HG03045 (cell line): ENCODE measurements around the gene INPP5A.

Experiments
- ATAC-seq: cut with Tn5 transposase; IDR thresholded peaks from one replicate; pipeline ENCODE4 v1.9.1; 2021; ENCODE audit warnings: mild to moderate bottlenecking, moderate library complexity; ENCODE audit not compliant: unreplicated experiment

The INPP5A gene

DNA sequence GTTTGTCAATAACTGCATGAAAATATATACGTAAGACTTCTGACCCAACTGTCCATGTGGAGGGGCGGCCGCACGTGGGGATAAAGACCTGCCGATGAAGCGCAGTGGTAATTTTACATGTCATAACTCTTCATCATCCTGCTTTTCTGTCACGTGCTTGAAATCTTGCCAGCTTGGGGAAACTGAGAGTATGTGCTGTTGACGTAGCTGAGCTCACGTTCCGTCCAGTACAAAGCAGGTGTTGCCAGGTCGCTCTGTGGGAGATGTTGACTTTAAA is 105.1 kb downstream of the INPP5A start:
- ATAC-seq: no peak

DNA sequence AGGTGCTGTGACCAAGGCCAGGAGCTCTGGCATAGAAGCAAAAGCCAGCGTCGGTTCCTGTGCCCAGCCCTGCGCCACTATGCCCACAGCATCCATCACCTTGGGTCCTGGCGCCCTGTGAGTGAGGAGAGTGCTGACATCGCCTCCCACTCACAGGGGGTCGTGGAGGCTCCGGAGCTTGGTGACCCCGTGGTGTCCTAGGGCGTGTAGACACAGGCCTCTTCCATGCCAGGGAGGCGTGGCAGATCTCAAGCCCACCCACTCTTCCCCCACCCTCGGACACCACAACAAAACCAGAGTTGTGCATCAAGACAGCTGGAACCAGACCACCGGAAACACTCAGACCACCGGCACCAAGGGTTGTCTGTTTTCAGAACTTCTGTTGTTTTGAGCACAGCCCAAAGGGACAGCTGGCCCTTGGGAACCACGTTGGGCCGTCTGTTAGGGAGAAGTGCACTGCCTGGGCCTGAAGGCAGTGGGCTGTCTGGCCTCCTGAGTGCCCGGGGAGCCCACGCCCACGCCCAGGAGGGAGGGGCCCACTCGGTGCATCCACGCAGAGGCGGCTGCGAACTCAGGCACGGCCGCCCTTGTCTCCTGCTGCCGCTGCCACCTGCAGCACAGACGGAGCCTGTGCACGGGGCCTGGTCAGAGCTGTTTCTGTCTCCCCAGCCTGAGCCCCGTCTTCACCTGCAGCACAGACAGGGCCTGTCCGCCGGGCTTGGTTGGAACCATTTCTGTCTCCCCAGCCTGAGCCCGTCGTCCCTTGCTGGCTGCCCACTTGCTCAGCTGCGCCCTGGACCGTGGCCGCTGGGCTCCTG is 106.3 kb downstream of the INPP5A start:
- no peak for ATAC-seq

DNA sequence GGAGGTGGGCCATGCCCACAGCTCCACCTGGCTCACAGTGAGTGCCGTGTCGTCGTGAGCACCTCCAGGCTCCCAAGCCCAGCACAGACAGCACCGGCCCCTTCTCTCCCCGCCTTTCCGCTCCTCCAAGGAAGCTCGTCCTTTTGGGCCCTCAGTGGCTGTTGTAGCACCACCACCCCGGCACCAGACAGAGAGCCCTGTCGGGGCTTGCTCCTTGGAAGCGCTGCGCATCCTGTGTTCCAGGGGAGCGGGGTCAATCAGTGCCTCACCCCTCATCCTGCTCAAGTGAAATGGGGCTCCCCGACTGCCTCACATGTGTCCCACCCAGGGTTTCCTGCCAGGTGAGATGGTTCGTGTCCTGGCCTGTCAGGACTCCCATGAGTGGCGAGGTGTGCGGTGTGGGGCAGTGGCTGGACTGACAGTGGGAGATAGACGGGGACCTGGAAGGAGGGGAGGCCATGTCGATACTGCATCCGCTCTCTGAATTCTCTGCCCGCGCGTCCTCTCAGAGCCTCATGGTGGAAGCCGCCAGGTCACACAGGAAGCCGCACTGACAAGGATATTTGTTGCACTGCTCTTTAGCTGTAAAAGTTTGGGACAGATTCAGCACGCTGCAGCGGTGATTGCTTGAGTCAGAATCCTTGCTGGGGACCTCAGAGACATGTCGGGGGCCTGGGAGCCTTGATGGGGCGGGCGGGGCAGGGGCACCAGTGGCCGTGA is 107.1 kb downstream of the INPP5A start:
- ATAC-seq: no peak

DNA sequence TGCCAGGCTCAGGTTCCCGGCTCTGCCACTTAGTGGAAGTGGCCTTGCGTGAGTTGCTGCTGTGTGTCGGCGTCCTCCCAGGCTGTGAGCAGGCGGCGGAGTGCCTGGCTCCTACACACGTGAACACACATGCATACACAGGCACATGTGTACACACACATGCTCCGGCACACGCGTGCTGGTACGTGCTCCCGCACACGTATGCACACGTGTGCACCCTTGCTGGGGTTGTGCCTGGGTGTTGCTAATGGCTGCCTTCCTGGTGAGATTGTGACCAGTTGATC is 107.6 kb downstream of the INPP5A start:
- no peak for ATAC-seq

DNA sequence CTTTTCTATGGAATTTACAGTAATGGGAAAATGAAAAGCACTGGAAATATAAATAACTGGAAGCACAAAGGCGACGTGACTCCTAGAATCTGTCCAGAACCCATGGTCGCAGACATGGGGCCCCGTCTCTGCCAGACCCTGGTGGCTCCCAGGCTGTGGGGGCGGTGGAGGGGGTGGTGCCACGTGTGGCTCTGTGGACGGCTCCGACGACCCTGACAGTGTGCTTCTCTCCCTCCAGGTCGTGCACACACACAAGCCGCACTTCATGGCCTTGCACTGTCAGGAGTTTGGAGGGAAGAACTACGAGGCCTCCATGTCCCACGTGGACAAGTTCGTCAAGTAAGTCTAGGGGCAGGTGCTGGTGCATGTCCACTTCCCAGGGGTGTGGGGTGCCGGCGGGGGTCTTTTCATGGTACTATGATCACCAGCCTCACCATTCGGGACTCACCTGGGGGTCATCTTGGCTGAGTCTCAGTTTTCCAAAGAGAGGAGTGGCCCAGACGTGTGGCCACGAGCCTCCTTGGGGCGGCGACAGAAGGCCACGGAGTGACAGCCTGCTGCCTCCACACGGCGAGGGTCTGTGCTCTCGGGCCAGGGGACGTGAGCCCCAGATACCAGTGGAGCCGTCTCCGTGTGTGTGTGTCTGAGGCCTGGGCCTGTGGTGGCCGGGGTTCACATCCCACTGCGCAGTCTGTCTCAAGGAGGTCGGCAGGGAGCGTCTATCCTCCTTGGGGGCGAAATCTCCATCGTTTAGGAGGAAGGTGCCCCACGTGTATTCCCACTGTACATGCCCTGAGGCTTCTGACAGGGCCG is 108.2 kb downstream of the INPP5A start:
- ATAC-seq: no peak

DNA sequence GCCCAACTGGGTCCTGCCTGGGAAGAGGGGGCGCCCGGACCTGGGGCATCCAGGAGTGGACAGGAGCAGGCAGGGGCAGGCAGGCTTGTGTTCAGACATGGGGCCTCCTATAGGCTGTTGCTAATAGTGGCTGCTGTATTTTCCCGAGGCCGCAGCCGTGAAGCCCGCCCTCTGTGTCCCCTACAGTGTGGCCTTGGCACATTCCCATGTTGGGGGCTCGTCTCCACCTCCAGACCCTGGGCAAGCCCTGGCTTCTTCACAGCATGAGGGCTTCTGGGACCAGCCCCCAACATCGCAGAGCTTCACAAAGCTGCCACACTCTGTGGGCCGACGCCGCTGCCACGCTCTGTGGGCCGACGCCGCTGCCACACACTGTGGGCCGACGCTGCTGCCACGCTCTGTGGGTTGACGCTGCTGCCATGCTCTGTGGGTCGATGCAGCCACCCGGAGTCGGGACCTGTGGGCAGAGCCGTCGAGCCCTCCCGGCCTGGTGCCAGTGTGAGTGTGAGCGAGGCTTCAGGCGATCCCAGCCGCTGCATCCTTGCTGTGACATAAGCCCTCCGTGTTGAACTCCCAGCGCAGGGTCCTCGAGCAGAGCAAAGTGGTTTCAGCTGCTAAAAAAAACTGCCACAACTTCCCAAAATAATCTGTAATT is 109.0 kb downstream of the INPP5A start:
- ATAC-seq: no peak

DNA sequence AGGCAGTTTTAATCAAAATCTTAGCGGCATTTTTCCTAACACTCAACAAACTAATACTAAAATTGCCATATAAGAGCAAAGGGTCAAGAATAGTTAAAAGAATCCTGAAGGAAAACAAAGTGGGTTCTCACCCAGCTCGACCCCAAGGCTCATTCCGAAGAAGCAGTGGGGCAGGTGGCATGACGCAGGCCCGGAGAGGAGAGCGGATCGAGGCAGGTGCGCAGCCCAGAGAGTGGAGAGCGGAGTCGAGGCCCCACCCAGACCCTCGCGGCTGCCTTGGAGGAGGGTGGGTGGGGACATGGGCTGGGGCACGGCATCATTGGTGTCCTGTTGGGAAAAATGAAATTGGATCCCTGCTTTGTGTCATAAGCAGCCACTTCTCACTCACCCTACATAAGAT is 109.8 kb downstream of the INPP5A start:
- no peak for ATAC-seq

DNA sequence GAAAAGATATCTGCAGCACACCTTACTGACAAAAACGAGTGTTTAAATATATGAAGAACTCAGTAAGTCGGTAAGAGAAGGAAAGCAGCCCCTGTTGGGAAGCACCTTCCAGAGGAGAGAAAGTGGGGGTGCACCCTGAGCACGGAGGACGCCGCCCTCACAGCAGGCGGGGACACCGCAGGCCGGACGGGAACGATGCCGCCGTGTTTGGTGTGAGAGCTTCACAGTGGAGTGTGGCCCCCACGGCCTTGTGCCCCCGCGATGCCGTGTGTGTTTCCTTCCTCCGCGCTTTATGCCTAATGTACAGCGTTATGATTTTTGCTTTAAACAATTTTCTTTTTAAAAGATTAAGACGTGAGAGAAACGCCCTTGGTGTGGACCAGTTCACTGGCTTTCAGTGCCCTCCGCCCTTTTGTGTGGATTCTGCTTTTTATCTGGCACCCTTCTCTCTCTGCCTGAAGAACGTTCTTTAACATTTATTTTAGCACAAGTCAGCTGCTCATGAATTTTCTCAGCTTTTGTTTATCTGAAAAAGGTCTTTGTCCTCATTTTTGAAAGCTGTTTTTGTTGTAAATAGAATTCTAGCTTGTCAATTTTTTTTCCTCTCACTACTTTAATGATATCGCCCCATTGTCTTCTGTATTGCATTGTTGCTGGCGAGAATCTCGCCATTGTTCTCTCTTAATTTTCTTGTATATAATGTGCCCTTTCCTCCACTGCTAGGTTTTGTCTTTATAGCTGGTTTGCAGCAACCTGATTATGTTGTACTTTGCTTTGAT is 110.7 kb downstream of the INPP5A start:
- no peak for ATAC-seq

DNA sequence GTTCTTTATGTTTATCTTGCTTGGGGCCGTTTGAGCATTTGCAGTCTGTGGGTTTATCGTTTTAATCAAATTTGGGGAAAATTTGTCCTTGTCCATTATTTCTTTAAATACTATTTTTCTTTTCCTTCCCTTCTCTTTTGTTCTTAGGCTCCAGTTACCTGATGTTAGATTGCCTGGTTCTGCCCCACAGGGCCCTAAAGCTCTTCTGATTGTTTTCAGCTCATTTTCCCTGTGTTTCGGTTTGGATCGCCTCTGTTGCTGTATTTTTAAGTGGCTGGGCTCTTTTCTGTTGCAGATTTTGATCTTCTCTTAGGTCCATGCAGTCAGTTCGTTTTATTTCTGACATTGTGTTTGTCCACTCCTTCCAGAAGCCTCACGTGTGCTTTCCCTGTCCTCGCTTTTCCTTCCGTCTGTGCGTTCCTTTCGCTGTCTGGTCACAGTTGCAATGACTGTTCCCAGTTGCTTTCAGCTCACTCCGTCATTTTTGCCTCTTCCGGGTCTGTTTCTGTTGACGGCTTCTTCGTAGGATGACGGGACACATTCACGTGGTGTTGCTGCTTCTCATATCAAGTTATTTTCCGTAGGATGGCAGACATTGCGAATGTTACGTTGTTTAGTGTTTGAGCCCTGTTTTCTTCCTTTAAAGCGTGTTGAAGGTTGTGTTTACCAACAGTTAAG is 111.4 kb downstream of the INPP5A start:
- no peak for ATAC-seq

DNA sequence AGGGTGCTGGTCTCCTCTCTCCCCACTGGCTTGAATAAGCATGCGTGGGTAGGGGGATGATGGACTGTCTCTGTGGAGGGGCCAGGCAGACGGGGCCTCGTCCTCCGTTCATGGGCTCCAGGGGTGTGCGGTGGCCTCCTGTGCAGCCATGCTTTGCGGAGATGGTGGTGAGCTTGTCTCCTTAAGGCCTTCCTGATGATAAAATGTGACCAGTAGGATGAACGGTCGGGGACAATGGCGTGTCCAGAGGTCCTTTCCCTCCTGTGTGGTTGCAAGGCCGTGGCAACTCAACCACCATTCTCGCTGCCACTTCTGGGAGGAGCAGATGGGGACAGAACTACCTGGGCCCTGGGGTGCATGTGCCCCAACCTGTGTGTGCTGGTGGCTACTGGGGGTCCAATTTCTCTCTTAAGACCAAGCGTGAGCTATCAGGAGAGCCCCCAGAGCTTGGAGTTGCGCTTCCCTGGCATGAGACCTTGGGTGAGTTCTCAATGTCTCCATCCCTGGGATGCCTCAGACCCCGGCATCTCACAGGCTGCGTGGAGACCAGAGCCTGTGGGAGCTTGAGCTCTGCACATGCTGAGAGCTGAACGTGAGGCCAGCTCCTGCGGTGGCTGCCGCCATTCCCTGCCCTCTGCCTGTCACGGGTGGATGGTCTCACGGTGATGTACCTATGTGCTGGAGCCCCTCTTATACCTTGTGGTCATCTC is 112.2 kb downstream of the INPP5A start:
- no peak for ATAC-seq

DNA sequence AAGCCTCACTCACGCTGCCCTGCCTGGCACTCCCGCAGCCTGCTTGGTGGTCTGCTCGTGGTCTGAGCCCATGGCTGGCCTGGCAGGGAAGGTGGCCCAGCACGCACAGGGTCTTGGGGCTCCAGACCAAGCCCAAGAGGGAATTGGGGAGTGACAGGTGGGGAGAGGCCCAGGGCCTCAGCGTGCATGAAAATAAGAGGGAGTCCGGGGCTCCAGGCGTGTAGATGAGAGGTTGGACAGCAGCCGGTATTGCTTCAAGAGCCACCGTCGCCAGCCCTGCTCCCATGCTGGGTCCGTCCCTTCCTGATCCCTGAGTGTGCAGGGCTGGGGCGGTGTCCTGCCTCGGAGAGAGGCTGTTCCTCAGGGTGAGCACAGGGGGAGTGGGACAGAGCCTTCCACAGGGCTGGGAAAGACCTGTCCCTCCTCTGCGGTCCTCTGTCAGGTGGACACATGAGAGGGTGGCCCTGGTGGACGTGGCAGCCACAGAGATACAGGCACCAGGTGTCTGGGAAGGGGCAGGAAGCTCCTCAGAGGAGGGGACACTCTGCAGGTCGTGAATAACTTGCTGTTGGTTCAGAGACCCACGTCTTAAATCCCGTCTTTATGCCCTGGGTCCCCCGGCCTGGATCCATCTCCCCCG is 113.1 kb downstream of the INPP5A start:
- no peak for ATAC-seq

DNA sequence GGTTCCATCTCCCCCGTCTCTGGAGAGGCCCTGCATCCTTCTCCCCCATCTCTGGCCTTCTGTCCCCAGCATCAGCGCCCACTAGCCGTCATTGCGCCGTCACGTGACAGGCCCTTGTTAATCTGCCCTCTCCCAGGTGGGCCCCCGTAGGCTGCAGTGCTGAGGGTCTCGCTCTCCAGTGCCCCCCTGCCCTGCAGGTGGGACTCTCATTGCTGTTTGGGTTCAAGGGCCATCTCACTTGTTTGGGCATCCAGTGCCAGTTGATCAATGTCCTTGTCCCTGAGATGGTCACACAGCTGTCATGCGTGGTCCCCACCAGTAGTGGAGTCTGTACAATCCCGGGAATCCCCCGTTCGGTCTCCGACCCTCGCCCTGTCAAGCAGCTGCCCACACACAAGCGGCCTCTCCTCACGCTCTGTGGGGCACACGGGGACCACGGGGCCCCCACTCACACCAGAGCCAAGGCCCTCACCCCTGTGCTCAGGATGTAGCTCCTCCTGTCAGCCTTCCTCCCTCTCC is 114.0 kb downstream of the INPP5A start:
- no peak for ATAC-seq

DNA sequence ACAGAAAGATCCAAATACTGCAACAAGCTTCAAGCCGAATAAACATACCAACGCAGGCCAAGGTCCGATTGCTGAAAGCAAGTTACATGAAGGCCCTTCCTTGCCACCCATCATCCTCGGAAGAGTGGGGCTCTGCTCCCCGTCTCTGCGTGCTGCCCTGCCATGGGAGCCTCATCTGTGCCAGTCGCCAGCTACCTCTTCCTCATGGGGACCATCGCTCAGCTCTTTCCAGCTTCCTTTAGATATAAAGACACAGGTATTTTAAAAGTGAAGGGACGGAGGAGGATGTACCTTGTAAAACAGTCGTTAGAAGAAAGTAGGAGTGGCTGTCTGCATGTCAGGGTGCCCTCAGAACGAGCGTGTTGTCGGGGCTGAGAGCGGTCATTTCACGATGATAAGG is 114.9 kb downstream of the INPP5A start:
- ATAC-seq: no peak

DNA sequence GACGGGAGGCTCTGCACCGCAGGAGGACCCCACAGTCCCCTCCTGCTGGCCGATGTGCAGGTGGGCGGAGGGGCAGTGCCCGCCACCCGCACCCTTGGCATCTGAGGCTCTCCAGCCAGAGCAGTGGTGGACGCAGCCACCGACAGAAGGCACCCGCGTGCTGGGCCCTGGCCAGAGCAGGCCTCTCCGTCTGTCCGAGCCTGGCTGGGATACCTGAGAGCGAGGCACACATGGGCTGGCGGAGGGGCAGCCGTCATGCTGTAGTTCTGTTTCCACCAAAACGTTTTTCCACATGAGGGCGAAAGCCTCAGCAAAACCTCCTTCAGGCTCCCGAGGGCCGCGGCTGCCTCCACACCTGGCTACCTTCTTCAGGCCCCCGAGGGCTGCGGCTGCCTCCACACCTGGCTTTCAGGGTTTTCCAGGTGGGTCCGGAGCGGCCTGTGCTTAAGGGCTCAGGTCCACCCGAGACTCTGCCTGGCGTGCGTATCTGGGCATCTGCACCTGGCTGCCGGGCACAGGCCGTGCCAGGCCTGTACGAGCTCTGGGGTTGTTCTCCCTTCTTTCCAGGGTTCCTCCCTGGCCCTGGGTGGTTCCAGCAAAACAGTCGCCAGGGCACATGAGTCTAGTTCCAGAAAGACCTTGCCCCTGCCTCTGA is 115.5 kb downstream of the INPP5A start:
- no peak for ATAC-seq

DNA sequence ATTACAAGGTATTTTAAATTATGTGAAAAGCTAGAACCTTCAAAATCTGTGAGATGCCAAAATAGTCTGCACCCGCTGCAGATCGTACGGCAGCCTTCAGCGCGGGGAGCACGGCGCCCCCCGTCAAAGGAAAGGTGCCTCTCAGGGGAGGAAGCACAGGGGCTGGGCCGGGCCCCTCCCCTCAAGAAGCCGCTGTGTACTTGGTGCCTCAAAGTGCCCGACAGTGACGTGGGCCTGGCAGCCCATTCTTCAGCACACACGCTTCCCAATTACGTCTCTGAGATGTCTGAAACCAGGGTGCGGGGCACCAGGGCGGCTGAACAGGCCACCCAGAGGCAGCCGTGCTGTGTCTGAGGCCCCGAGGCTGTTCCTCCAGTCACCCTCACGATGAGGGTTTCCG is 116.1 kb downstream of the INPP5A start:
- no peak for ATAC-seq

DNA sequence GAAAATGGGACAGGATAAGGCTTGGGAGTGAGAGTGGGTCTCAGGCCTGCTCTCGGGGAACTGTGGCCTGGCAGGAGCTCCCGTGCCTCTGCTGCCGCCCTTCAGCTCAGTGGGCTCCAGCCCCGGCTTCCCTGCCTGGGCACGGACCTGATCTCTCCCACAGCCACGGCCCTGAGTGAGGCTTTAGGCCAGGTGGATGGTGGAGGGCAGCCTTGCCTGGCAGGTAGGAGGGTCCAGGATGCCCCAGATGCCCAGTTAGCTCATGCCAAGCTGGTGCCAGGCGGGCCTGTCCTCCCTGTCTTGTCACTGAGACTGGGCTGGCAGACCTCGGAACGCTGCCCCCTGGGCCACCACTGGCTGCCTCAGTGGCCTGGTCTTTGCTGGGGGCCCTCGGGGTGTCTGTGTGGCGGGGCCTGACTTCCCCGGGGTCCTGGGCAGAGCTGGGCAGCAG is 116.6 kb downstream of the INPP5A start:
- no peak for ATAC-seq

DNA sequence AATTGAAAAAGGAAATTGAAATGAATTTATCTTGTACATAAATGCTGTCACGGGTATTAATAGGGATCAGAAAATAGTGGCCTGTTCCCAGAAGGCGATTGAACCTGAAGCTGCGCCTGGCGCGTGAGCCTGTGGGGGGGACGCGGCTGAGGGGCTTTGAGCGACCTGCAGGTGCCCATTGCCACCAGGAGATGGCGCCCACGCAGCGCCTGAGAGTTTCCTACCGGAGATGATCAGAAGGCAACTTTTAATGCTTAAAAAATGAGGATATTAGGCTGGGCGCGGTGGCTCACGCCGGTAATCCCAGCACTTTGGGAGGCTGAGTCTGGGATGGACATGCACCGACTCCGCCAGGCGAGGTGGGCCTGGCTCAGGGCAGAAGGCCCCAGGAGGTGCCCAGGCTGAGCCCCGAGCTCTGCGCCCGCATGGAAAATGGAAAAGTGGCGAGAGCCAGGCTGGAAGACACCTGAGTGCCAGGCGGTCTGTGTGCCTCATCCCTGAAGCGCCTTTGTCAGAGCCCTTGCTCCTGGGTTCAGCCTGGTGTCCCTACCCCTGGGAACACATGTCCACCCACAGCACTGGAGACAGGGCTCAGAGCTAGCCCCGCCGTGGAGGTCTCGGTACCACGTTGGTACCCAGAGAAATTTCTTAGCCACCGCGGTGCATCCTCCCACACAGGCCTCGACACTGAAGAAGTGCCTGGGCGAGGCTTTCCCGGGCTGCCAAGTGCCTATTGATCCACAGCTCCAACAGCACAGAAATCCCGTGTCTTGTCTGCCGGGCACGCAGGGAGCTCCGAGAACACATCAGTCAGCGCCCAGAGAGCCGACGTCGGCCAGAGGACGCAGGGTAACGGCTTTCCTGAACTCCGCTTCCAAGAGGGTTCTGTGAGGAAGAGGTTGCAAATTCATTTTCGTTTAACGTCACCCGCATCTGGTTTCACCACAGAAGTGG is 117.4 kb downstream of the INPP5A start:
- ATAC-seq: no peak
